DLD1 (cell line): Measurements from ENCODE around the gene GPR15.

Experiments used
- in situ Hi-C: cut with HindIII; loops from 2 replicates; pipeline ENCODE4 v1.10.0; 2017; ENCODE audit warnings: low sequenced_read_pairs

GPR15 gene

GRCh38 chr3:98529856-98530459 is 1.8 kb upstream of the GPR15 start:
- in situ Hi-C loops = no loop called here

GRCh38 chr3:98530676-98531075 is 1.1 kb upstream of the GPR15 start:
- in situ Hi-C loops = no loop called here

GRCh38 chr3:98532275-98532637 is 478 bp downstream of the GPR15 start:
- in situ Hi-C loops = no loop called here

GRCh38 chr3:98532709-98533571 is 1.2 kb downstream of the GPR15 start:
- in situ Hi-C loops = no loop called here

GRCh38 chr3:98534168-98534567 is 2.4 kb downstream of the GPR15 start:
- in situ Hi-C loops = no loop called here

GRCh38 chr3:98534734-98535133 is 3.0 kb downstream of the GPR15 start:
- in situ Hi-C loops = no loop called here

GRCh38 chr3:98536456-98537017 is 4.8 kb downstream of the GPR15 start:
- in situ Hi-C loops = no loop called here

GRCh38 chr3:98540346-98540745 is 8.6 kb downstream of the GPR15 start:
- in situ Hi-C loops = no loop called here

- in situ Hi-C loops = no loop called here
These were observed 9.9 kb downstream of the GPR15 start for GRCh38 chr3:98541695-98542094.

GRCh38 chr3:98542623-98543022 is 10.8 kb downstream of the GPR15 start:
- in situ Hi-C loops = no loop called here

- in situ Hi-C loops = no loop called here
These were observed 14.2 kb downstream of the GPR15 start for GRCh38 chr3:98545940-98546339.

- in situ Hi-C loops = no loop called here
These were observed 16.8 kb downstream of the GPR15 start for GRCh38 chr3:98548544-98548943.

- in situ Hi-C loops = no loop called here
These were observed 19.1 kb downstream of the GPR15 start for GRCh38 chr3:98550833-98551232.

- in situ Hi-C loops = no loop called here
These were observed 19.5 kb downstream of the GPR15 start for GRCh38 chr3:98551236-98551635.

GRCh38 chr3:98551754-98552153 is 20.0 kb downstream of the GPR15 start:
- in situ Hi-C loops = no loop called here

GRCh38 chr3:98552232-98553020 is 20.6 kb downstream of the GPR15 start:
- in situ Hi-C loops = no loop called here

- in situ Hi-C loops = no loop called here
These were observed 21.3 kb downstream of the GPR15 start for GRCh38 chr3:98553021-98553563.

- in situ Hi-C loops = no loop called here
These were observed 22.0 kb downstream of the GPR15 start for GRCh38 chr3:98553753-98554152.

GRCh38 chr3:98554580-98554979 is 22.8 kb downstream of the GPR15 start:
- in situ Hi-C loops = no loop called here

- in situ Hi-C loops = no loop called here
These were observed 23.2 kb downstream of the GPR15 start for GRCh38 chr3:98555025-98555379.
